Measurements from ENCODE around the gene C12orf60. TPM values are rescaled to one million over a fixed set of nuclear protein-coding genes. Genes with fewer than 3 reads are reported as not detected.

The C12orf60 gene
- total RNA-seq, 1 experiment from 2014 or later: 1.8 TPM

DNA sequence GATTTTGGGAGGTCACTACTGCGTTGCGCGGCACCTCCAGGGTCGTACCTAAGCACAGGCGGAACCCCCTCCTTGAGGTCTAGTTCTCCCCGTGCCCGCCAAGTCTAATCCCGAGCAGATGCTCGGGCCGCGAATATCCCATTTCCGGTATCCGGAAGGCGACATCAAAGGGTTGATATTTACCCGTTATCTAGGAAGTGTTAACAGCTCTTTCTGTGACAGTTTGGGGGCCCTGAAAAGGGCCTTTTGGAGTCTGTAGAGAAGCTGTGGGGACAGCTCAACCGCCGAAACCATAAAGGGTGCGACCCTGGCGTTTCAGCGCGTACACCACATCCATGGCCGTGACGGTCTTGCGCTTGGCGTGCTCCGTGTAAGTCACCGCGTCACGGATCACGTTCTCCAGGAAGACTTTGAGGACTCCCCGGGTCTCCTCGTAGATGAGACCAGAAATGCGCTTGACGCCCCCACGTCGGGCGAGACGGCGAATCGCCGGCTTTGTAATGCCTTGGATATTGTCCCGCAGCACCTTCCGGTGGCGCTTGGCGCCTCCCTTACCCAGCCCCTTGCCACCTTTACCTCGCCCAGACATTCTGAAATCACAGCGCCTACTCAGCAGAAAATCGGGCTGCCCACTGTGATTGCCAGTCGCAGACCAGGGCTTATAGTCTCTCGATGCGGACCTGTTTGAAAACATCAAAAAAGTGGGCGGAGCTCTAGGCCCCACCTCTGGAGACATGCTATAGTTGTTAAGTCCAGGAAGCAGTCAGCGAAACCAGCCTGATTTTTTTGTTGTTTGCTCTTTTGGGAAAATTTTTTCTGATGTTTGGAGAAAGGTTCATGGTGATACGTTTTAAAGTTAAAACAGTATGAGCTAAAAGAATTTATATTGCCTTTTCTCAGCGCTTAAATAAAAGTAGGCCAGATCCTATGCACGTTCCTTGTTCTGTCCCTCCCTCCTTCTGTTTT, 32.7 kb upstream of the C12orf60 start (continued):
- TF ChIP-seq, protein P1, sequence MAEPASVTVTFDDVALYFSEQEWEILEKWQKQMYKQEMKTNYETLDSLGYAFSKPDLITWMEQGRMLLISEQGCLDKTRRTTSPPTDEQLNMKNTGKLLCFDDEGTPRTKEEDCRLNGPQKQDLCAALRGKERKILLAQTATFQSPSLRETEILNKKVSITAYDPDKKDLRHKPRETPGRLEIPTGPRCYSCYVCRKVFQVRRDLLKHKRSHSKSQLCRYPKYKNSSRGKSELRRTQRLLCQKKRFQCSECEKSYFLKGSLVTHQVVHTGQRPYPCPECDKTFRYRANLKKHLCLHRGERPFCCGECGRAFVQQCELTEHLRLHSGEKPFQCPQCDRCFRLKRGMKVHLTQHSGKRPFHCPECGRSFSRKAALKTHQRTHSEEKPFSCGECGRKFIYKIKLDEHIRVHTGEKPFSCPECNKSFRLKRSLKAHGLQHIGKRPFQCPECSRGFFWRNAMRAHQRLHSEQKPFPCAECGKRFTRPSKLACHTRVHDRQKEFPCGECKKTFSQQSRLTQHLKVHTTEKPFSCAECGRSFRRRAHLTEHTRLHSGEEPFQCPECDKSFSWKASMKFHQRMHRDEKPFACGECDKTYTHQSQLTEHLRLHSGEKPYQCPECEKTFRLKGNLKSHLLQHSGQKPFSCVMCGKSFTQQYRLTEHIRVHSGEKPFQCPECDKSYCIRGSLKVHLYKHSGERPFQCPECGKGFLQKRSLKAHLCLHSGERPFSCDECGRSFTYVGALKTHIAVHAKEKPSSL (CRISPR knock-in tag; conservative IDR thresholded peaks at IDR 0.05): peak; percentile 95
- TF ChIP-seq FOXK1 (CRISPR knock-in tag; IDR thresholded peaks at IDR 0.05): peak; percentile 80; the same call in 1 of the 2 replicates
- peak; percentile 85 for TF ChIP-seq NFE2L1 (CRISPR knock-in tag; IDR thresholded peaks at IDR 0.05)
- peak; percentile 63 for TF ChIP-seq TEAD4 (CRISPR knock-in tag; IDR thresholded peaks at IDR 0.05)
- TF ChIP-seq, protein P2, sequence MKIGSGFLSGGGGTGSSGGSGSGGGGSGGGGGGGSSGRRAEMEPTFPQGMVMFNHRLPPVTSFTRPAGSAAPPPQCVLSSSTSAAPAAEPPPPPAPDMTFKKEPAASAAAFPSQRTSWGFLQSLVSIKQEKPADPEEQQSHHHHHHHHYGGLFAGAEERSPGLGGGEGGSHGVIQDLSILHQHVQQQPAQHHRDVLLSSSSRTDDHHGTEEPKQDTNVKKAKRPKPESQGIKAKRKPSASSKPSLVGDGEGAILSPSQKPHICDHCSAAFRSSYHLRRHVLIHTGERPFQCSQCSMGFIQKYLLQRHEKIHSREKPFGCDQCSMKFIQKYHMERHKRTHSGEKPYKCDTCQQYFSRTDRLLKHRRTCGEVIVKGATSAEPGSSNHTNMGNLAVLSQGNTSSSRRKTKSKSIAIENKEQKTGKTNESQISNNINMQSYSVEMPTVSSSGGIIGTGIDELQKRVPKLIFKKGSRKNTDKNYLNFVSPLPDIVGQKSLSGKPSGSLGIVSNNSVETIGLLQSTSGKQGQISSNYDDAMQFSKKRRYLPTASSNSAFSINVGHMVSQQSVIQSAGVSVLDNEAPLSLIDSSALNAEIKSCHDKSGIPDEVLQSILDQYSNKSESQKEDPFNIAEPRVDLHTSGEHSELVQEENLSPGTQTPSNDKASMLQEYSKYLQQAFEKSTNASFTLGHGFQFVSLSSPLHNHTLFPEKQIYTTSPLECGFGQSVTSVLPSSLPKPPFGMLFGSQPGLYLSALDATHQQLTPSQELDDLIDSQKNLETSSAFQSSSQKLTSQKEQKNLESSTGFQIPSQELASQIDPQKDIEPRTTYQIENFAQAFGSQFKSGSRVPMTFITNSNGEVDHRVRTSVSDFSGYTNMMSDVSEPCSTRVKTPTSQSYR (CRISPR knock-in tag; IDR thresholded peaks at IDR 0.05): no peak
- no peak for TF ChIP-seq OVOL2 (CRISPR knock-in tag; IDR thresholded peaks at IDR 0.05; ENCODE audit: borderline replicate concordance)
- TF ChIP-seq, protein P3, sequence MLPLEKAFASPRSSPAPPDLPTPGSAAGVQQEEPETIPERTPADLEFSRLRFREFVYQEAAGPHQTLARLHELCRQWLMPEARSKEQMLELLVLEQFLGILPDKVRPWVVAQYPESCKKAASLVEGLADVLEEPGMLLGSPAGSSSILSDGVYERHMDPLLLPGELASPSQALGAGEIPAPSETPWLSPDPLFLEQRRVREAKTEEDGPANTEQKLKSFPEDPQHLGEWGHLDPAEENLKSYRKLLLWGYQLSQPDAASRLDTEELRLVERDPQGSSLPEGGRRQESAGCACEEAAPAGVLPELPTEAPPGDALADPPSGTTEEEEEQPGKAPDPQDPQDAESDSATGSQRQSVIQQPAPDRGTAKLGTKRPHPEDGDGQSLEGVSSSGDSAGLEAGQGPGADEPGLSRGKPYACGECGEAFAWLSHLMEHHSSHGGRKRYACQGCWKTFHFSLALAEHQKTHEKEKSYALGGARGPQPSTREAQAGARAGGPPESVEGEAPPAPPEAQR (CRISPR knock-in tag; IDR thresholded peaks at IDR 0.05): no peak
- peak; percentile 91; the same call in 1 of the 2 replicates for TF ChIP-seq TEAD1 (CRISPR knock-in tag; IDR thresholded peaks at IDR 0.05)
- TF ChIP-seq, protein P4, sequence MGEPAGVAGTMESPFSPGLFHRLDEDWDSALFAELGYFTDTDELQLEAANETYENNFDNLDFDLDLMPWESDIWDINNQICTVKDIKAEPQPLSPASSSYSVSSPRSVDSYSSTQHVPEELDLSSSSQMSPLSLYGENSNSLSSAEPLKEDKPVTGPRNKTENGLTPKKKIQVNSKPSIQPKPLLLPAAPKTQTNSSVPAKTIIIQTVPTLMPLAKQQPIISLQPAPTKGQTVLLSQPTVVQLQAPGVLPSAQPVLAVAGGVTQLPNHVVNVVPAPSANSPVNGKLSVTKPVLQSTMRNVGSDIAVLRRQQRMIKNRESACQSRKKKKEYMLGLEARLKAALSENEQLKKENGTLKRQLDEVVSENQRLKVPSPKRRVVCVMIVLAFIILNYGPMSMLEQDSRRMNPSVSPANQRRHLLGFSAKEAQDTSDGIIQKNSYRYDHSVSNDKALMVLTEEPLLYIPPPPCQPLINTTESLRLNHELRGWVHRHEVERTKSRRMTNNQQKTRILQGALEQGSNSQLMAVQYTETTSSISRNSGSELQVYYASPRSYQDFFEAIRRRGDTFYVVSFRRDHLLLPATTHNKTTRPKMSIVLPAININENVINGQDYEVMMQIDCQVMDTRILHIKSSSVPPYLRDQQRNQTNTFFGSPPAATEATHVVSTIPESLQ (CRISPR knock-in tag; IDR thresholded peaks at IDR 0.05): no peak
- TF ChIP-seq ZNF671 (CRISPR knock-in tag; IDR thresholded peaks at IDR 0.05): peak; percentile 90; the same call in 1 of the 2 replicates
- TF ChIP-seq ZNF317 (CRISPR knock-in tag; IDR thresholded peaks at IDR 0.05; ENCODE audit: borderline replicate concordance, low read depth): no peak; the same call in 1 of the 2 replicates
- TF ChIP-seq, protein P5, sequence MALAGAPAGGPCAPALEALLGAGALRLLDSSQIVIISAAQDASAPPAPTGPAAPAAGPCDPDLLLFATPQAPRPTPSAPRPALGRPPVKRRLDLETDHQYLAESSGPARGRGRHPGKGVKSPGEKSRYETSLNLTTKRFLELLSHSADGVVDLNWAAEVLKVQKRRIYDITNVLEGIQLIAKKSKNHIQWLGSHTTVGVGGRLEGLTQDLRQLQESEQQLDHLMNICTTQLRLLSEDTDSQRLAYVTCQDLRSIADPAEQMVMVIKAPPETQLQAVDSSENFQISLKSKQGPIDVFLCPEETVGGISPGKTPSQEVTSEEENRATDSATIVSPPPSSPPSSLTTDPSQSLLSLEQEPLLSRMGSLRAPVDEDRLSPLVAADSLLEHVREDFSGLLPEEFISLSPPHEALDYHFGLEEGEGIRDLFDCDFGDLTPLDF (CRISPR knock-in tag; IDR thresholded peaks at IDR 0.05): no peak
- TF ChIP-seq TCF7 (CRISPR knock-in tag; IDR thresholded peaks at IDR 0.05; ENCODE audit: low read depth): 0 out of 2 replicates have a peak, but pooled peaks have one; percentile 49
- TF ChIP-seq CBFB (CRISPR knock-in tag; IDR thresholded peaks at IDR 0.05; ENCODE audit: low read depth): no peak
- no peak for TF ChIP-seq MXD4 (CRISPR knock-in tag; IDR thresholded peaks at IDR 0.05; ENCODE audit: borderline replicate concordance)
- TF ChIP-seq MYBL2 (CRISPR knock-in tag; IDR thresholded peaks at IDR 0.05): peak; percentile 90
- no peak for TF ChIP-seq RORB (CRISPR knock-in tag; IDR thresholded peaks at IDR 0.05)
- TF ChIP-seq, protein P6, sequence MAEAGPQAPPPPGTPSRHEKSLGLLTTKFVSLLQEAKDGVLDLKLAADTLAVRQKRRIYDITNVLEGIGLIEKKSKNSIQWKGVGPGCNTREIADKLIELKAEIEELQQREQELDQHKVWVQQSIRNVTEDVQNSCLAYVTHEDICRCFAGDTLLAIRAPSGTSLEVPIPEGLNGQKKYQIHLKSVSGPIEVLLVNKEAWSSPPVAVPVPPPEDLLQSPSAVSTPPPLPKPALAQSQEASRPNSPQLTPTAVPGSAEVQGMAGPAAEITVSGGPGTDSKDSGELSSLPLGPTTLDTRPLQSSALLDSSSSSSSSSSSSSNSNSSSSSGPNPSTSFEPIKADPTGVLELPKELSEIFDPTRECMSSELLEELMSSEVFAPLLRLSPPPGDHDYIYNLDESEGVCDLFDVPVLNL (CRISPR knock-in tag; IDR thresholded peaks at IDR 0.05; ENCODE audit: borderline replicate concordance, low read depth): no peak; the same call in 1 of the 2 replicates
- TF ChIP-seq, protein P7, sequence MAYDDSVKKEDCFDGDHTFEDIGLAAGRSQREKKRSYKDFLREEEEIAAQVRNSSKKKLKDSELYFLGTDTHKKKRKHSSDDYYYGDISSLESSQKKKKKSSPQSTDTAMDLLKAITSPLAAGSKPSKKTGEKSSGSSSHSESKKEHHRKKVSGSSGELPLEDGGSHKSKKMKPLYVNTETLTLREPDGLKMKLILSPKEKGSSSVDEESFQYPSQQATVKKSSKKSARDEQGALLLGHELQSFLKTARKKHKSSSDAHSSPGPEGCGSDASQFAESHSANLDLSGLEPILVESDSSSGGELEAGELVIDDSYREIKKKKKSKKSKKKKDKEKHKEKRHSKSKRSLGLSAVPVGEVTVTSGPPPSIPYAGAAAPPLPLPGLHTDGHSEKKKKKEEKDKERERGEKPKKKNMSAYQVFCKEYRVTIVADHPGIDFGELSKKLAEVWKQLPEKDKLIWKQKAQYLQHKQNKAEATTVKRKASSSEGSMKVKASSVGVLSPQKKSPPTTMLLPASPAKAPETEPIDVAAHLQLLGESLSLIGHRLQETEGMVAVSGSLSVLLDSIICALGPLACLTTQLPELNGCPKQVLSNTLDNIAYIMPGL (CRISPR knock-in tag; IDR thresholded peaks at IDR 0.05): peak; percentile 89
- TF ChIP-seq, protein P8, sequence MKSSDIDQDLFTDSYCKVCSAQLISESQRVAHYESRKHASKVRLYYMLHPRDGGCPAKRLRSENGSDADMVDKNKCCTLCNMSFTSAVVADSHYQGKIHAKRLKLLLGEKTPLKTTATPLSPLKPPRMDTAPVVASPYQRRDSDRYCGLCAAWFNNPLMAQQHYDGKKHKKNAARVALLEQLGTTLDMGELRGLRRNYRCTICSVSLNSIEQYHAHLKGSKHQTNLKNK (CRISPR knock-in tag; IDR thresholded peaks at IDR 0.05): 0 out of 2 replicates have a peak, but pooled peaks have one; percentile 27
- TF ChIP-seq, protein P9, sequence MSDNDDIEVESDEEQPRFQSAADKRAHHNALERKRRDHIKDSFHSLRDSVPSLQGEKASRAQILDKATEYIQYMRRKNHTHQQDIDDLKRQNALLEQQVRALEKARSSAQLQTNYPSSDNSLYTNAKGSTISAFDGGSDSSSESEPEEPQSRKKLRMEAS (CRISPR knock-in tag; IDR thresholded peaks at IDR 0.05): no peak
- TF ChIP-seq FOXP1 (CRISPR knock-in tag; IDR thresholded peaks at IDR 0.05; ENCODE audit: borderline replicate concordance): peak; percentile 79
